GM19463 (cell line): ENCODE data around the gene ZFYVE28.

Experiments
- ATAC-seq: cut with Tn5 transposase; IDR thresholded peaks from one replicate; pipeline ENCODE4 v1.9.1; 2021; ENCODE audit warnings: mild to moderate bottlenecking, moderate library complexity; ENCODE audit not compliant: unreplicated experiment

The ZFYVE28 gene

GRCh38 chr4:2354760-2355159 lies 63.7 kb downstream of the ZFYVE28 start:
- ATAC-seq, result no peak

GRCh38 chr4:2354118-2354517 lies 64.3 kb downstream of the ZFYVE28 start:
- no peak for ATAC-seq

GRCh38 chr4:2353222-2354107 lies 65.0 kb downstream of the ZFYVE28 start:
- no peak for ATAC-seq

GRCh38 chr4:2352729-2353221 lies 65.7 kb downstream of the ZFYVE28 start:
- no peak for ATAC-seq

- ATAC-seq, result no peak
Measured at GRCh38 chr4:2352171-2352570, 66.3 kb downstream of the ZFYVE28 start.

- ATAC-seq, result no peak
Measured at GRCh38 chr4:2350982-2351381, 67.5 kb downstream of the ZFYVE28 start.

- no peak for ATAC-seq
Measured at GRCh38 chr4:2348786-2349185, 69.7 kb downstream of the ZFYVE28 start.

- no peak for ATAC-seq
Measured at GRCh38 chr4:2347190-2347589, 71.3 kb downstream of the ZFYVE28 start.

- ATAC-seq, result no peak
Measured at GRCh38 chr4:2343476-2343875, 75.0 kb downstream of the ZFYVE28 start.

GRCh38 chr4:2341911-2342652 lies 76.4 kb downstream of the ZFYVE28 start:
- no peak for ATAC-seq

- ATAC-seq, result no peak
Measured at GRCh38 chr4:2341261-2341841, 77.1 kb downstream of the ZFYVE28 start.

GRCh38 chr4:2340272-2341061 lies 78.0 kb downstream of the ZFYVE28 start:
- no peak for ATAC-seq

- no peak for ATAC-seq
Measured at GRCh38 chr4:2339458-2340271, 78.8 kb downstream of the ZFYVE28 start.

- no peak for ATAC-seq
Measured at GRCh38 chr4:2338754-2339457, 79.5 kb downstream of the ZFYVE28 start.

- ATAC-seq, result no peak
Measured at GRCh38 chr4:2337896-2338295, 80.5 kb downstream of the ZFYVE28 start.

- ATAC-seq, result no peak
Measured at GRCh38 chr4:2337131-2337723, 81.2 kb downstream of the ZFYVE28 start.

GRCh38 chr4:2336659-2337058 lies 81.8 kb downstream of the ZFYVE28 start:
- no peak for ATAC-seq

- ATAC-seq, result no peak
Measured at GRCh38 chr4:2335729-2336101, 82.7 kb downstream of the ZFYVE28 start.
